ENCODE data around the gene SYNJ2. TPM values are rescaled to one million over a fixed set of nuclear protein-coding genes. Genes with fewer than 3 reads are reported as not detected.

SYNJ2 gene
- total RNA-seq, 2 experiments from 2014 or later = 34.6 to 38.0 TPM

- no peak for TF ChIP-seq CTCF (IDR thresholded peaks at IDR 0.05)
- DNase-seq = peak in 3 of 14 experiments; percentile 15 to 64 (median 32)
- Histone ChIP-seq H3K4me3 (ENCODE audit: low read length) (peak overlapping the region; percentile 42), H3K27me3 (ENCODE audit: control insufficient read depth in 1 of 2, insufficient read depth in 2 of 2, low read length in 2 of 2) (no peaks in the 10 kb centered on the region), H3K27ac (ENCODE audit: low read depth in 1 of 2, low read length in 2 of 2) (peak overlapping the region; percentile 77 to 88), H3K9me3 (ENCODE audit: control insufficient read depth in 1 of 2, insufficient read depth in 1 of 2, low read length in 2 of 2) (no peaks in the 10 kb centered on the region), H3K36me3 (ENCODE audit: insufficient read depth, low read length) (peaks cover 14% of the 10 kb centered on the region), H3K4me1 (ENCODE audit: insufficient read depth, low read length) (peaks cover 50% of the 10 kb centered on the region)
- peaks cover 34% of the 10 kb centered on the region for H3K36me3 Mint-ChIP-seq (ENCODE audit: low read depth)
- ATAC-seq (ENCODE audit: poor library complexity) = no peak
- H3K27me3 Mint-ChIP-seq = no peaks in the 10 kb centered on the region
- peaks cover 47% of the 10 kb centered on the region for H3K4me1 Mint-ChIP-seq (ENCODE audit: low read depth)
- H3K27ac Mint-ChIP-seq = peak overlapping the region; percentile 92
- peak overlapping the region; percentile 86 for H3K4me3 Mint-ChIP-seq
- H3K9me3 Mint-ChIP-seq = no peaks in the 10 kb centered on the region
- ChIA-PET CTCF (interaction anchor here (0.6 to 3.9 kb wide), 19 partner anchors 8 to 425 kb away, joined by 3 to 34 read pairs (median 5); partner anchors contain the start of gene SYNJ2), POLR2A (interaction anchor here (0.6 to 2.4 kb wide), 13 partner anchors 10 to 647 kb away, joined by 3 to 35 read pairs (median 3); partner anchors contain the start of gene SYNJ2)
- intact Hi-C loops (cut with DNase I, micrococcal nuclease) = loop anchor here (1.0 to 5.0 kb wide), 5 partner anchors 44 to 262 kb away; partner anchors contain the start of gene SYNJ2 (in 1 of the 2)
Observed at GRCh38 chr6:158026901-158027589, 45.4 kb downstream of the SYNJ2 start.

GRCh38 chr6:158027590-158028285 lies 46.1 kb downstream of the SYNJ2 start:
- ATAC-seq (ENCODE audit: poor library complexity) (no peak), DNase-seq (no peak)
- H3K27me3 Mint-ChIP-seq = no peaks in the 10 kb centered on the region
- peaks cover 14% of the 10 kb centered on the region for H3K36me3 ChIP-seq (ENCODE audit: insufficient read depth, low read length)
- H3K9me3 Mint-ChIP-seq = no peaks in the 10 kb centered on the region
- no peaks in the 10 kb centered on the region for H3K27me3 ChIP-seq (ENCODE audit: control insufficient read depth in 1 of 2, insufficient read depth in 2 of 2, low read length in 2 of 2)
- intact Hi-C loops (cut with DNase I, micrococcal nuclease) = loop anchor here (2.0 to 5.0 kb wide), 4 partner anchors 45 to 263 kb away; partner anchors contain the start of gene SYNJ2 (in 1 of the 2)
- TF ChIP-seq CTCF (IDR thresholded peaks at IDR 0.05) = no peak
- CTCF ChIA-PET = interaction anchor here (2.6 to 3.9 kb wide), 2 partner anchors 13 to 45 kb away, joined by 14 to 34 read pairs; partner anchors contain the start of gene SYNJ2
- POLR2A ChIA-PET = interaction anchor here (1.2 to 2.4 kb wide), 2 partner anchors 22 to 45 kb away, joined by 3 to 35 read pairs; partner anchors contain the start of gene SYNJ2
- H3K4me1 Mint-ChIP-seq (ENCODE audit: low read depth) = peaks cover 47% of the 10 kb centered on the region
- H3K27ac Mint-ChIP-seq = peak overlapping the region; percentile 92
- H3K27ac ChIP-seq (ENCODE audit: low read depth in 1 of 2, low read length in 2 of 2) = peak overlapping the region in 1 of 2 donors; percentile 88
- peaks cover 36% of the 10 kb centered on the region for H3K36me3 Mint-ChIP-seq (ENCODE audit: low read depth)
- peaks cover 51% of the 10 kb centered on the region for H3K4me1 ChIP-seq (ENCODE audit: insufficient read depth, low read length)
- H3K9me3 ChIP-seq (ENCODE audit: control insufficient read depth in 1 of 2, insufficient read depth in 1 of 2, low read length in 2 of 2) = no peaks in the 10 kb centered on the region
- no peak overlapping the region for H3K4me3 ChIP-seq (ENCODE audit: low read length)
- peak overlapping the region; percentile 86 for H3K4me3 Mint-ChIP-seq

- Mint-ChIP-seq H3K27me3 (no peaks in the 10 kb centered on the region), H3K9me3 (no peaks in the 10 kb centered on the region), H3K27ac (no peak overlapping the region), H3K4me1 (ENCODE audit: low read depth) (peaks cover 47% of the 10 kb centered on the region), H3K4me3 (no peak overlapping the region), H3K36me3 (ENCODE audit: low read depth) (peaks cover 42% of the 10 kb centered on the region)
- no peaks in the 10 kb centered on the region for H3K27me3 ChIP-seq (ENCODE audit: control insufficient read depth in 1 of 2, insufficient read depth in 2 of 2, low read length in 2 of 2)
- ChIA-PET POLR2A (interaction anchor here (1.2 kb wide), 1 partner anchor 21 kb away, joined by 3 read pairs; no protein-coding TSS in a partner anchor), CTCF (interaction anchor here (3.9 kb wide), 1 partner anchor 46 kb away, joined by 34 read pairs; the partner anchor contains the start of gene SYNJ2)
- ATAC-seq (ENCODE audit: poor library complexity) (no peak), DNase-seq (no peak)
- H3K27ac ChIP-seq (ENCODE audit: low read depth in 1 of 2, low read length in 2 of 2) = no peak overlapping the region
- peaks cover 51% of the 10 kb centered on the region for H3K4me1 ChIP-seq (ENCODE audit: insufficient read depth, low read length)
- H3K4me3 ChIP-seq (ENCODE audit: low read length) = no peak overlapping the region
- intact Hi-C loops (cut with DNase I, micrococcal nuclease) = loop anchor here in 1 of 2 experiments (5.0 kb wide), 1 partner anchor 44 kb away; no protein-coding TSS in a partner anchor
- TF ChIP-seq CTCF (IDR thresholded peaks at IDR 0.05) = no peak
- no peaks in the 10 kb centered on the region for H3K9me3 ChIP-seq (ENCODE audit: control insufficient read depth in 1 of 2, insufficient read depth in 1 of 2, low read length in 2 of 2)
- H3K36me3 ChIP-seq (ENCODE audit: insufficient read depth, low read length) = peaks cover 19% of the 10 kb centered on the region
Observed at GRCh38 chr6:158028421-158028820, 46.8 kb downstream of the SYNJ2 start.

Measured in CD4-positive, alpha-beta T cell (primary cell).